SHP77 treated with DMSO at 0.1 percent for 48 hours (cell line): ENCODE results near the gene ADAMTS2.

Source experiments
- DNase-seq: peaks from one replicate; lab custom pipeline; 2025; lab: John Stamatoyannopoulos, UW

ADAMTS2 gene

DNA sequence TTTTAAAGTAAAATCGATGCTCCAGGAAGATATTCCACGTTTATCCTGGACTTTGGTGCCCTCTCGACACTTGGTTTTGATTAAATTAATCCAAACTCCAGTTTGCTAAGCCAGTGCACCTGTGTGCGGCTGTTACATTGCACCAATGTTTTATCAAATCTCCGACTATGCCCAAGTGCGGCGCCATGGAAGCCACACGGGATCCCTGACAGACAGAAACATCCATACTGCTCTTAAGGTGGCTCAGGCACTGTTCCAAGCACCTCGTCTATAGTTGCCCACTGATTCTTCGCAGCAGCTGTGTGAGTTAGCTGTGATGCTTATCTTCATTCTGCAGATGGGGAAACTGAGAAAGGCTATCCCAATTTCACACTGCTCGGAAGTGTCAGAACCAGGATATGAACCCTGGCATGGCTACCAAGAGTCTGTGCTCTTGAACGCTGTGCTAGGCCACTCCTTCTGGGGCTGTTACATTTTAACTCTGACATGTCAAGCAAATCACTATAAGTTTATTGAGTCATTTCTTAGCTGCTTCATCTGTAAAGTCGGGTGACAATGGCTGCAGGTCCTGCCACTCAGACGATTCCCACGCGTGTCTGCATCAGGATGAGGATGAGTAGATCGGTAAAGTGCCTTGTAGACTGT, 113.0 kb downstream of the ADAMTS2 start:
- no peak for DNase-seq

DNA sequence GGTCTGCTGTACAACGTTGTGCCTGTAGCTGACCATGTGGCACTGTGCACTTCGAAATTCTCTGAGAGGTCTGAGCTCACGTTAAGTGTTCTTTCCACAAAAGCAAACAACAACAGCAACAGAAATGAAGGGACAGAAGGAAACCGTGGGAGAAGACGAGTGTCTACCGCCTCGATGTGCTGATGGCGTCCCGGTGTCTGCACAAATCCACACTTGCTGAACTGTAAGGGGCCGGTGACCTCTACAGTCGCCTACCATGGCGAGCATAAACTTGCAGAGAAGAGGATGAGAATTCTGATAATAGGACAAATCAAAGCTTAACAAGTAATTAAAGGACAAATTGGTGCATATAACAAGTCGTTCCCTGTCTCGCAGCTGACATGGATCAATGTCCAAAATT, 114.0 kb downstream of the ADAMTS2 start:
- no peak for DNase-seq

DNA sequence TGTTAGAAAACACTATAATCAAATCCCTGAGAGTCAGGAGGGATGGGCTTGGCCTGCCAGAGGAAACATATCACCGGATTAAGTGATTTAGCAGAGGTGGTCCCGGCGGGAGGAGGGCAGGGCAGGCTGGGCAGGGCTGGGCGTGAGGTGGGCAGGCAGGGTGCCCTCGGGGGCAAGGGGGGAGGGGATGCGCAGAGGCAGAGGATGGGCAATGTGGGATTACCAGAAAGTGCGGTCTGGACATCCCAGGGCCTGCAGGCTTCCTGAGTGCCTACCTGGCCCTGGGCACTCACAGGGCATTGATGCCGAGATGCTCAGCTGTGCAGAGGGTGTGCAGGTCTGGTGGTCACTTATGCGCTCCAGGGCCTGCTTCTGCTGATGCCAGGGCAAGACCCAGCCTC, 115.2 kb downstream of the ADAMTS2 start:
- DNase-seq = no peak

DNA sequence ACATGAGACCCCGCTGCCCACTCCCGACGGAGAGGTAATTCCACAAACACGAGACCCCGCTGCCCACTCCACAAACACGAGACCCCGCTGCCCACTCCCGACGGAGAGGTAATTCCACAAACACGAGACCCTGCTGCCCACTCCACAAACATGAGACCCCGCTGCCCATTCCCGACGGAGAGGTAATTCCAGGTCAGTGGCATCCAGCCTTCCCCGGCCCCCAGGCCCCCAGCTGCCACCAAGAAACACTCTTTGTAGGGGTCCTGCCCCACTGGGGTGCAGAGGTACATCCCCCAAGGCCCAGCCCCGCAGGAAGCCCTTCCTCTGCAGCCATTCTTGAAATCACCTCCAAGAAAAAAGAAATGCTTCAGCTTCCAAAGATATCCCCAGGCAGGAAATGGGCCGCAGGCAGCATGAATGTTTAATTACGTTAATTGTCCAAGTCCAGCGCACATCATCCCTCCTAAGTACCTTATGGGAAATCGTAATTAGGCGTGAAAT, 115.9 kb downstream of the ADAMTS2 start:
- no peak for DNase-seq

DNA sequence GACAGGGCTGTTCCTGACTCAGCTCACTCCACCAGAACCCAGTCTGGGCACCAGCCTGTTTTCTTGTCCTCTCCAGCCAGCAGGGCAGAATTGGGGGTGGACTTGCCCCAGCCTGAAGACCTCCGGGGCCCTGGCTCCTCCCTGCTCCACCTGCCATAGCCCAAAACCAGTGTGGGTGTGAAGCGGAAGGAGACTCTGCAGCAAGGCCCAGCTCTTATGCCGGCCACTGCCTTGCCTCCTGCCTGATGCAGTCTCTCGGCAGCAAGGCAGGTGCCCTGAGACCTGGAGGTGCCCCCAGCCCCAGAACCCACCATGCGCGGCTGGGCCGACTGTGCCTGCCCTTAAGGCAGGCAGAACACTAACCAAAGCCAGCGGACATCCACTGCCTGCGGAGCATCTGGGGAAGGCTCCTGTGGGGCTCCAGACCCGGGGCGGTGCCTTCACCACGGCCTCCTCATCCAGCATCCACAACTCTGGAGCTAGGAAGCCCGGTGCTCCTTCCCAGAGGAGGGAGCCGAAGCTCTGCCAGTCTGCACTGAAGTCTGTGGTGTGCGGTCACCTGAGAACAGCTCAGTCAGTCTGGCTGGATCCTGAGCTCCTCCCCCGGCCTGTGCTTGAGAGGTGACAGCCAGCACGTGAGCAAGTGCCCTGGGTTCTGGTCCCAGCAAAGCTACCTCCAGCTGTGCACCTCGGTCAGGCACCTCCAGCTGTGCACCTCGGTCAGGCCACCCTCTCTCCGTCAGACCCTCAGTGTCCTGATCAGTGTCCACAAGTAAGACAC, 116.7 kb downstream of the ADAMTS2 start:
- no peak for DNase-seq

DNA sequence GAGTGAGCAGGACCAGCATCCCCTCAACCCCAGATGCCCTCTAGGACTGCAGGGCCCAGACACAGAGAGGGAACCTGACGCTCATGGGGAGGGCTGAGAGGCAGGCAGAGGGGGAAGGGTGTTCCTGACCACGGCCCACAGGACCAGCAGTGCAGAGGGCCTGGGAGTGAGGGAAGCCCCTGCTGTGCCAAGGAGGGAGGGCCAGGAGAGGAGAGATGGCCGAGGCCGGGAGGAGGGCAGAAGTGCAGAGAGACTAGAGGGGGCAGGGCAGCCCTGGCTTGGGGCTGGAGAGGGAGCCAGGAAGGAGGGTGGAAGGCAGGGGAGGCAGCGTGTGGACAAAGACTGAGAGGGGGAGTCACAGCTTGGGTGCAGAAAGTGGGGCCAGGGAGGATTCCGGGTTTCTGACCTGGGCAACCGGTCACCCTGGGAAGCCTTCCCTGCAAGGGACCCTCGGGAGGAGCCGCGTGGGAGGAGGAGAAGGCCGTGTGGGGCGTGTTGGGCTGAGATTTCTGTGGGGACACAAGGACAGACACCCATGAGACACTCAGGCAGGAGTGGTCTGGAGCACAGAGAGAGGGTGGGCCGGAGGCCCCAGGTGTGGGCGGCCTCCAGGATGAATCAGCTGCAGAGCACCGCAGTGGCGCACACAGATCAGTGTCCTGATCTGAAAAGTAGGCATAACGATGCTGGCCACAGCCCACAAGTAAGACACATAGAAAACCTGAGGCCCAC, 117.5 kb downstream of the ADAMTS2 start:
- DNase-seq = no peak

DNA sequence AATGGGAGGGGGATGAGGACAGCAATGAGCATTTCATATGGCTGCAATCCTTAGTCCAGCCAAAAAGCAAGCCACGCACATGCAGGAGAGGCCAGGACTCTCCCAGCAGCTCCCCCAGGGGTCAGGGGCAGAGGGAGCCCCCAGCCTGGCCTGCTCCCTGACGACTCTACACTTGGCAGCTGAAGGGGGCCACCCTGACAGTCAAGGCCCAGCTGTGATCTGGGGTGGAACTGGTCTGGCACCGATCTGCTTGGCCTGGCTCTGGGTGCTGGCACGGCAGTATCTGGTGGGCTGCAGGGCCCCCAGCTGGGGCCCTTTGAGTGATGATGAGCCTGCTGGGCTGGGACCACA, 118.1 kb downstream of the ADAMTS2 start:
- no peak for DNase-seq

DNA sequence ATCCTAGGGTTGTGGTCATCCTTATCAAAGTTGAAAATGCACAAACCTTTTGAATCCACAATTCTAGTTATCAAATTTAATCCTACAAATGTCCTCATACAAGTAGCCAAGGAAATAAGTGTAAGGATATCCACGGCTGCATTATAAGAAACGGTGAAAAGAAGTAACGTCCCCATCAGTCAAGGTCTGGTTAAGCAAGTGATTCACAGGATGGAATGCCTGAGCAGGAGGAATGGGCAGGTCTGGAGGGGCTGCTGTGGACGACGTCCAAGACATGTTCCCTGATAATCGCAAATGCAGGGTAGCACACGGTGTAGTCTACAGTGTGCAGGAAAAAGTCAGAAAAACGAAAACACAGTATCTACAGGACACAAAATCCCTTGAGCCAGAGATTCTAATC, 118.6 kb downstream of the ADAMTS2 start:
- DNase-seq = no peak

DNA sequence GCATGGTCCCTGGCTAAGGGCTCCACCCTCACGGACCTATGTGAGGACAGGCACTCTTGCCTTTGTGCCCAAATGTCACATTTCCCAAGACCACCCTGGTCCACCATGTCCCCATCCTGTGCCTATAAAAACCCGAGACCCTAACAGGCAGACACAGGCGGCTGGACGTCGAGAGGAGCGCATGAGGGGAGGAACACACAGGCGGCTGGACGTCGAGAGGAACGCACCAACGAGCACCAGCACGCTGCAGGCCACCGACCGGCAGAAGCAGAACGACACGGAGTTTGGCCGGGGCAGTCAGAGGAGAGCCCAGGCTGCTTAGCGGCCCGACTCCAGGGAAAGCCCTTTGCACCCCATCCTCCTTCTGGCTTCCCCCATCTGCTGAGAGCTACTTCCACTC, 119.9 kb downstream of the ADAMTS2 start:
- DNase-seq = no peak

DNA sequence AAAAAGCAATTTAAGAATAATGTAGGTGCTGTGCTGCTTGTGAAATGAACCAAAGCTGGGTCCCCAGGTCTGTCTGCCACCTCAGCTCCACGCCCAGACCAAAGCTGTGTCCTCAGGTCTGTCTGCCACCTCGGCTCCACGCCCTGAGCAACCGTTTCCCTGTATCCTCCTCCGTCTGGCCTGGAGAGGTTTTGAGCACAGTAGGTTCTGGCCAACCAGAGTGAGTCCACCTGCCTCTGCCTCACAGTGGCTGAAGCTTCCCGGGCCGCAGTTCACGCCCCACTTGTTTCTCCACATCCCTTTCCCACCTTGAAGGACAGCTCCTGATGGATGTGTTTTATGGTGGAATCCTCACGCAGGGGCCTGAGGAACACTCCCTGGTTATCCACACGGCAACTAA, 120.5 kb downstream of the ADAMTS2 start:
- DNase-seq = no peak

DNA sequence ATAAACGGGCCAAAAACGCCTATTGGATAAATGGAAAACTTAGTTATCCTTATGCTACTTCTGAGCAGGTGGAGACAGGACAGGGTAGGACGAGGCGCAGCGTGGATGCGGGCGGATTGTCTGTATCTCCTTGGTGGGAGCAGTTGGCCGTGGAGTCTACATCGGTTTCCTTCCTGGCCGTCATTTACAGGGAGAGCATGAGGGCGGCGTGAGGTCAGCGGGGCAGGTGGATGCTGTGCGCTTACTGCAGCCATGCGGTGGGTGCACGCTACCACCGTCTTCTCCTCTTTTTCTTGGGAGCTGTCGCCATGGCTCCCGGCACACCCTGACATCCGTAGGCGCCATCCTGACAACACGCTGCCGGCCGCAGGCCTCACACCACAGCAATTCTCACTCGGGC, 121.3 kb downstream of the ADAMTS2 start:
- DNase-seq = no peak

DNA sequence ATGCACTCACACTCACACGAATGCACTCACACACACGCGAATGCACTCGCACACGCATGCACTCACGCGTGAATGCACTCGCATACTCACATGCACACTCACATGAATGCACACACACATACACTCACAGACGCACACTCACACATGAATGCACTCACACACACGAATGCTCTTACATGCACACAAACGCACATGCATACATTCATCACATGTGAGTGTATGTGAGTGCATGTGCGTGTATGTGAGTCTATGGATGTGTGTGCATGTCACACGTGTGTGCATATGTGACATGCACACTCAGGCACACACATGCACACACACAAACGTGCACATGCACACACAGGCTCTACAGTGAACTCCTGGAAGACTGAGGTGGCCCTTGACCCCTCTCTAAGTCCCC, 121.7 kb downstream of the ADAMTS2 start:
- no peak for DNase-seq

DNA sequence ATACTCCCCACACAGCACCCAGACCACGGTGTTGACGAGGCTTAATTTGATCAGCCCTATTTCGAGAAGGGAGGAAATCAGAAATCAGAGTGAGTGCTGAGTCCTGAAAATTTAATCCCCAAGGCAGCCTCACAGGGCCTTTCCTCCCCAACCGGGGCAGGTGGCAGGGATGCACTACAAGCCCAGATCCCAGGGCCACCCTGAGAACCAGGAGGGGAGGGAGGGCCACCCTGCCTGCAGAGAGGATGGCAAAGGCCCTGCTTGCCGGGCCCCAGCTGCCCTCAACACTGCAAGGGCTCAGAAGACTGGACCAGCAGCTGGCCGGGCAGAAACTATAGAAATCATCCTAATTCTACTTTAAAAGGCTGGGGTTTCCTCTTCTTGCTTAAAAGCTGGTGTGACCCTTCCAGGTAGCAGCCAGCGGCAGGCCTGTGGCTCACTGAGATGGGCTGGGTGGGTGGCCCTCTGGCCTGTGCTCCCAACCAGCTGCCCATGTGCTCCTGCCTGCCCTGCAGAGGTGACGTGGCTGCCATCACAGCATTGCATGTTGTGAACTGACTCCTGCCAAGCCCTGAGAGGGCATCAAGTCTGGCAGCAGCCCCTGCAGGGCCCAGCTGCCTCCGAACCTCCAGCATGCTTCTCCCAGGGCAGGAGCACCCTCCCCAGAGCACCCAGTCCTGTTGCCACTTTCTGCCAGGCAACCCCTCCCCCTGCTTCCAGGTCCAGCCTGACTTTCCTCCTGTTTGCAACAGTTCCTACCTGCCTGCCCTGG, 122.8 kb downstream of the ADAMTS2 start:
- no peak for DNase-seq

DNA sequence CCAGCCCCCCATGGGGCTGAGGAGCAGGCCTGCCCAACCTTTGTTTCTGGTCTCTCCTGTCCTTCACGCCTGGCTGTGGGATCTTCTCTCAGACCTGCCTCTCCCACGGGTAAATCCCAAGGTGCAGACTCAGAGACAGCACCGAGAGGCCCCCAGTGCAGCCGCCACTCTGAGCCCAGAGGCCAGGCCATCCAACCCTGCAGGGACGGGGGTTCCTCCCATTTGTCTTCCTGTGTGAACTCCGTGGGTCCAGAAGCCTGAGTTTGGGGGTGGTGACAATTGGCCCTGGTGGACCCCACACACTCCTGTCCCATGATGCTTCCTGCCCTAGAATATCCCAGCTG, 123.4 kb downstream of the ADAMTS2 start:
- no peak for DNase-seq

DNA sequence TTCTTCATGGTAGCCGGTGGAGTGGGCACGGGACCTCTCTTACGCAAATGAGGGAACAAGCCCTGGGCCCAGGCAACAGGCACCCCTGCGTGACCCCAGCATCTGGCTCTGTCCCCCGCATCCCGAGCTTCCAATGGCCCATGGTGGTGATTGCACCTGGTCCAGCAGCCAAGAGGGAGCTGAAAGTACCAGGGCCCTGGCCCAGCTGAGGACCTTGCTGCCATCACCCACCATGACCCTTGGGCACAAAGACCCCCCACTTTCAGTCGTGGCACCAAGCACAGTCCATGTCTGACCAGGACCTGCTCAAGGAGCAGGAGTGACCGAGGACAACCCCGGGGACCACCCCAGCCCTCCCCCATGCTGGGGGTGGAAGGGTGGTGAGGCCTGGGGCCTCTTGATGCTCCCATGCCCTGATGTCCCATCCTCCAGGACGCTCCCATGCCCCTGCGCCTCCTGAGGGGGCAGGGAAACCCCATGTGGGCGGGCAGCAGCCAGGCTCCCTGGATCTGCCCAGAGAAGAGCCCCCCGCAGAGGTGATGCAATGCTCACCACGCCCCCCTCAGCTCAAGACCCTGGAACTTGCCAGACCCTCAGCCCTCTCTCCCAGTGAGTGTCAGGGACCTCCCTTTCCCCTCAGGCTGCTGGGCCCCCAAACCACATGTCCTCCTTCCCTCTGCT, 123.9 kb downstream of the ADAMTS2 start:
- no peak for DNase-seq

DNA sequence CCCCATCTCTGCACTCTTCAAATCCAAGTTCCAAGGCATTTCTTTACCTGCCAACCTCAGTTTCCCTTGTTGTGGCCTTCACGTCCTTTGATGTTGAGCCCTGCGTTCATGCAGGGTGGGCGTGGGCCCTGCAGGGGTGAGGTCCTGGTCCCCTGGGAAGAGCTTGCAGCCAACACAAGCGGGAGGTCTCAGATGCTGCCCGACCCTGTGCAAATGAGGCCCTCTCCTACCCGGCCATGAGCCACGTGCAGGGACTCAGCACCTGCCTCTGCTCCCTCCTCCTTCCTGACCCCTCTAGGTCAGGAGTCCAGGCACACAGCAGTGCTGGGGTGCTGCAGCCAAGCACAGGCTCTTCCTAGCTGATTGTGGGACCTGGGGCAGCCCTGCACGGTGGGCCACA, 124.5 kb downstream of the ADAMTS2 start:
- no peak for DNase-seq

DNA sequence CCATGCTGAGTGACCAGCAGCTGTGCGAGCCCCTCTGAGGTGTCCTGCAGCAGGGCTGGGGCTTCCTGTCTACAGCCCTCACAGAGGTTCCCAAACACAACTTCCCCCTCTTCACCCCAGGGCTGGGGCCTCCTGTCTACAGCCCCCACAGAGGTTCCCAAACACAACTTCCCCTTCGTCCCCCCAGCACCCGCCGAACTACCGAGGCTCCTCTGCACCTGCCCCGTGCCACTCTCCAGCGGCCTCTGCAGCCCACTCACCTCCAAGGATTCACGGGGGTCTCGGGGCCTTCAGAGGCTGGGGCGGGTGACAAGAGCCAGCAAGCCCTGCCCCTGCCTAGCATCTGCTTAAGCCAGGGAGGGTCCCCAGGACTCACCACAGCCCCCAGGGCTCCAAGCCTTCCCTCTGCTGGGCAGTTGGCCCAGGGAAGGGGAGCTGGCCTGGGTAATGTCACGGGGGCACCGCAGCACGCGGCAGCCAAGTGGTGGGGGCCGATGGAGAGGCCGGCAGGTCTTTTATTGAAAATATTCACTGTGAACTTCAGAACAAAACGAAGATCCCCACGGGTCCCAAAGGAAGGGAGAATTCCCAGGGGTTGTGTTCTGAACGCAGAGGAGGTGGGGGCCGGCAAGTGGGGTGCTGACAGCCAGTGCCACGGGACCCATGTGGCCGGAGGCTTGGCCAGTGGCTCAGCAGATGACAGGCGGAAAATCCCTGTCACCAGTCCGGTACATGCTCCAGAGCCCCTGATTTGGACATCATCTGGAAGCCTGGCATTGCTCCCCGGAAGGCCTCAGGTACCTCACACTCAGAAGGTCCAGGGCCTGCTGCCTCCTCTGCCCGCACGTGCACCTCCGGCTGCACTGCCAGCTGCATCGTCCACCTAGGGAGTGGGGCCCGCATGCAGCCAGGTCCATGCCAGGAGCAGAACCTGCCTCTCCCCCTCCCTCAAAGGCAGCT, 125.3 kb downstream of the ADAMTS2 start:
- DNase-seq = no peak

DNA sequence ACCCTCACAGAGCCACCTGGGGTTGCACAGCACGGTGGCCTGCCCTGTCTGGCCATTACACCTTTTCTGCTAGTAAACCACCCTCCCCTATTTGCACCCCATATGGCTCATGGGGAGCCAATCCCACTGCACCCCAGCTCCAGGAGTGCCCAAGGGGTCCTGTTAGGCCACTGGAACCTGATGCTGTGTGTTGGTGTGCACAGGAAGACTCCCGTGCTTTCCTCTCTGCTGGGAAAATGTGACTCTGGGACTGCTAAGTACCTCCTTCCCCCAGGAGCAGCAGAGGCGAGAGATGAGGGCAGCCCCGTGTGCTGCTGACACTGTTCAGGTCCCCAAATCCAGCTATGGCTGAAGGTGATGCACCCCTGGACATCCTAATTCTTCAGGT, 126.3 kb downstream of the ADAMTS2 start:
- DNase-seq = no peak

DNA sequence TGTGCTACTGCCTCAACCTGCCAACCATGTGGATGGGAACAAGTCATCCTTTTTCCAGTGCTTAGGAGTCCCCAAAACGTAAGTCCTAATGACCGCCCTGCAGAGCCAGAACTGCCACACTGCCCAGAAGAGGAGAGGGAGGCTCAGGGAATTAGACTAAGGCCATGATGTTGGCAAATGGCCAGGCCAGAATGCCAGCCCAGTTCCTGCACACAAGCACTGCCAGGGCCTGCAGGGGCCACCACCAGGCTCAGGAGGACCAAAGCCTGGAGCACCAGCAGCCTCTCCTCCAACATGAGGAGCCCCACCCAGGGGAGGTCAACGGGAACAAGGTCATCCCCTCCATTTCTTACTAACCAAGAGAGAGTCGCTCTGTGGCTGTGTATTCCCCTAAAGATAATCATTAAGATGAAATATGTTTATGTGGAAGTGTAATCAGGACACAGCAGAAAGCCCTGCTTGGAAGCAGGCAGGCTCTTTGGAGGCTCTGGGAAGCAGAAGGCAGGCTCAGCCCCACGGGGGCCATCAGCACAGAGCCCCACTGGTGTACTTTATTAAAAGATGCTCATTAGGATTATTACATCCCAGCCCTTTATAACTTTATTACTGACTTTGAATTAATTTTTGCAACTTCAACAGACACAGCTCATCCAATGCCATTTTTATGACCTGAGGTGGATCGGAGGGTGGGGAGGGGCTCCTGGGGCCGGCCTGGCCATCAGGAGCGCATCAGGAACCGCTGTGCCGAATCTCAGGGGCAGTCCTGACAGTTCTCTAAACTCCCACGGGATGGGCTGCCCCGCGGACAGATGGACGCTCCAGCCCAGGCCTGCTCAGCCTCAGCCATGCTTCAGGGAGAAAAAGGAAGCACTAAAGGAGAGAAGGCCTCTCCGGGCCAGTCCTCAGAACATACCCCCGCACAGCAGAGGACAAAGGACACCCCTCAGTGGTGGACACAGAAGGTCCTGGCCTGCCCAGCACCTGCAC, 127.0 kb downstream of the ADAMTS2 start:
- no peak for DNase-seq

DNA sequence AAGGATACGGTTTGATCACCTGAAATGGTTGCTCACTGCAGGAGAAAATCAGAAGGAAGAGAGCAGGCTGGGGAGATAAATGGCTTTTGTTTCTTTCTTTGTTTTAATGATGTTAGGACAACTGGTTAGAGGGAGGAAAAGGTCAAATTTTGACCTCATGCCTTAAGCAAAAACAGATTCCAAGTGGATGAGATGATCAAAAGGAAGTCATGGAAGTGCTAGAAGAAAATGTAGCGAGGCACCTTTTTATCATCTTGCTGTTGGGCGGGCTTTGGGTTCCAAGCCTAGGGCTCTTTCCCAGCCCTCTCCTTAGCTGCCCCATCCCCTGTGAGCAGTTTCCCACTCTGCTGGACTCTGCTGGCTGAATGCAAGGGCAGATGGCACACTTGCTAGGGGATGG, 127.9 kb downstream of the ADAMTS2 start:
- DNase-seq = no peak
